ENCODE results near the gene SSUH2. TPM values are rescaled to one million over a fixed set of nuclear protein-coding genes. Genes with fewer than 3 reads are reported as not detected.
A peak's percentile ranks its signal among the peaks of the same experiment; 100 is the strongest.

SSUH2 gene
- total RNA-seq, 1 donor from 2014 or later, result not detected

- TF ChIP-seq CTCF (IDR thresholded peaks at IDR 0.05; ENCODE audit: insufficient read depth, low read length, poor library complexity, severe bottlenecking), result no peak
- Histone ChIP-seq H3K27me3 (ENCODE audit: control insufficient read depth, insufficient read depth, low read length) (no peaks in the 10 kb centered on the region), H3K4me3 (ENCODE audit: low read depth, low read length) (no peak overlapping the region), H3K36me3 (ENCODE audit: control insufficient read depth, insufficient read depth, low read length) (no peaks in the 10 kb centered on the region)
- no peak for DNase-seq (ENCODE audit: low read depth)
These were observed 48.0 kb downstream of the SSUH2 start for GRCh38 chr3:8596321-8597218.

- Histone ChIP-seq H3K4me3 (ENCODE audit: low read depth, low read length) (no peak overlapping the region), H3K36me3 (ENCODE audit: control insufficient read depth, insufficient read depth, low read length) (no peaks in the 10 kb centered on the region), H3K27me3 (ENCODE audit: control insufficient read depth, insufficient read depth, low read length) (no peaks in the 10 kb centered on the region)
- no peak for TF ChIP-seq CTCF (IDR thresholded peaks at IDR 0.05; ENCODE audit: insufficient read depth, low read length, poor library complexity, severe bottlenecking)
- DNase-seq (ENCODE audit: low read depth), result no peak
These were observed 48.9 kb downstream of the SSUH2 start for GRCh38 chr3:8595695-8596115.

GRCh38 chr3:8595252-8595651 lies 49.3 kb downstream of the SSUH2 start:
- Histone ChIP-seq H3K36me3 (ENCODE audit: control insufficient read depth, insufficient read depth, low read length) (no peaks in the 10 kb centered on the region), H3K27me3 (ENCODE audit: control insufficient read depth, insufficient read depth, low read length) (no peaks in the 10 kb centered on the region), H3K4me3 (ENCODE audit: low read depth, low read length) (no peak overlapping the region)
- no peak for TF ChIP-seq CTCF (IDR thresholded peaks at IDR 0.05; ENCODE audit: insufficient read depth, low read length, poor library complexity, severe bottlenecking)
- DNase-seq (ENCODE audit: low read depth), result no peak

- H3K36me3 ChIP-seq (ENCODE audit: control insufficient read depth, insufficient read depth, low read length), result no peaks in the 10 kb centered on the region
- no peaks in the 10 kb centered on the region for H3K27me3 ChIP-seq (ENCODE audit: control insufficient read depth, insufficient read depth, low read length)
- no peak for TF ChIP-seq CTCF (IDR thresholded peaks at IDR 0.05; ENCODE audit: insufficient read depth, low read length, poor library complexity, severe bottlenecking)
- DNase-seq (ENCODE audit: low read depth), result no peak
- no peak overlapping the region for H3K4me3 ChIP-seq (ENCODE audit: low read depth, low read length)
These were observed 51.4 kb downstream of the SSUH2 start for GRCh38 chr3:8593021-8593827.

- no peak for TF ChIP-seq CTCF (IDR thresholded peaks at IDR 0.05; ENCODE audit: insufficient read depth, low read length, poor library complexity, severe bottlenecking)
- H3K4me3 ChIP-seq (ENCODE audit: low read depth, low read length), result no peak overlapping the region
- H3K36me3 ChIP-seq (ENCODE audit: control insufficient read depth, insufficient read depth, low read length), result no peaks in the 10 kb centered on the region
- peak; percentile 5 for DNase-seq (ENCODE audit: low read depth)
- no peaks in the 10 kb centered on the region for H3K27me3 ChIP-seq (ENCODE audit: control insufficient read depth, insufficient read depth, low read length)
These were observed 54.6 kb downstream of the SSUH2 start for GRCh38 chr3:8589880-8590556.
